ENCODE results near the gene UPB1. TPM values are rescaled to one million over a fixed set of nuclear protein-coding genes. Genes with fewer than 3 reads are reported as not detected.

The UPB1 gene
- total RNA-seq, 2 experiments from 2014 or later: 0.10 TPM; not detected in 1

DNA sequence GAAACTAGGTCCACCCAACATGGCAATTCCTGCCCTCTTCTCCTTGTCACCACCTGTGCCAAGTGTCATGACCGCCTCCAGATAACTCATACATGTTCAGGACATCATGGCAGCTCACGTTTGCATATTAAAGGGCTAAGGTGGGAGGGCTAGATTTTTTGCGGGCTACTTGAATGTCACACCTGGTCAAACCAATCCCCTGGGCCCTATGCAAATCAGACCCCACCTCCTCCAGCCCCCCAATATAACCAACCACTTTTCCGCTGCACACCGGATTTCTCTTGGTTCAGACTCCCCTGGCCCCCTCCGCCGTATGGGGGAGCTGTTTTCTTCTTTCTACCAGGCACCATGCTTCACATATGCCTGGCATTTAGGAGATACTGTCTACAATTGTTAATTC is 12.6 kb downstream of the UPB1 start:
- H3K9me3 Mint-ChIP-seq: no peaks in the 10 kb centered on the region
- H3K27me3 Mint-ChIP-seq (ENCODE audit: low read depth): no peaks in the 10 kb centered on the region
- no peaks in the 10 kb centered on the region for H3K36me3 Mint-ChIP-seq (ENCODE audit: low read depth)
- CTCF ChIA-PET: interaction anchor here (0.5 to 1.4 kb wide), 3 partner anchors 15 to 22 kb away, joined by 3 to 6 read pairs (median 6); no protein-coding TSS in a partner anchor
- no peak overlapping the region for H3K4me3 Mint-ChIP-seq
- H3K4me1 Mint-ChIP-seq (ENCODE audit: low read depth): peaks cover 17% of the 10 kb centered on the region
- intact Hi-C loops (cut with micrococcal nuclease): no loop called here
- no peak overlapping the region for H3K27ac Mint-ChIP-seq
- DNase-seq: no peak

DNA sequence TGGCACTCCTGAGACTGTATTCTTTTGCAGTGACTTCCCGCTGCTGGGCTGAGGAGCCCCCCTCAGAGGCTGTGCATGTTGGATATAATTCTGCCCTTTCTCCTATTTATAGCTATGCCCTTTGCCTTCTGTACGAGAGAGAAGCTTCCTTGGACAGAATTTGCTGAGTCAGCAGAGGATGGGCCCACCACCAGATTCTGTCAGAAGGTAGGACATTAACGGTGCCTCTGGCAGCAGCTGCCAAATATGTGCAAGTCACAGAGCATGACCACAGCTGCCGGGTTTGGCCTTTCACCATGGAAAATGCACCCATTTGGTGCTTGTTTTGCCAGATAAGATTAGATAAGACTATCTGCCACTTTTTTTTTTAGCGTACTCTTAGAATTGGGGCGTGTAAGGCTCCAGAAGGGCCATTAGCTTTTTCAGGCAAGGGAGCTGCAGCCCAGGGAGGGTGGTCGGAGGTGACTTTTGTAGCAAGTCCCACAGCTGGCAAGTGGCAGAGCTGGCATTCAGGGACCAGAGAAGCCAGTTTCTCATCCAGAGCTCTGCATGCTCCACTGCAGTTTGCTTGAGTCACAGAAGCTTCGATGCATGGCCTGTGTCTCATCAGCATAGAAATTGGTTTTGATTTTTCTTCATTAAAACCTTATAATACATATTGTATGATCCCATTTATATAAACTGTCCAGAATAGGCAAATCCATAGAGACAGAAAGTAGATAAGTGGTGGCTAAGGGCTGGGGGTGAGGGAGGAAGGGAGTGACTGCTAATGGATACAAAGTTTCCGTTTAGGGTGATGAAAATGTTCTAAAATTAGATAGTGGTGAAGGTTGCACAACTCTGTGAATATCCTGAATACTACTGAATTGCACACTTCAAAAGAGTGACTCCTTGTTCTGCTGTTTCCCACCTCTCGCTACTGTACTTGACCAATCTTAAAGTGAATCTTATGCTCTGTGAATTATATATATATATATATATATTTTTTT is 15.8 kb downstream of the UPB1 start:
- intact Hi-C loops (cut with micrococcal nuclease): no loop called here
- no peak for DNase-seq
- no peak overlapping the region for H3K4me3 Mint-ChIP-seq
- CTCF ChIA-PET: interaction anchor here (0.6 kb wide), 1 partner anchor 9 kb away, joined by 6 read pairs; no protein-coding TSS in a partner anchor
- no peaks in the 10 kb centered on the region for H3K27me3 Mint-ChIP-seq (ENCODE audit: low read depth)
- H3K4me1 Mint-ChIP-seq (ENCODE audit: low read depth): peaks cover 11% of the 10 kb centered on the region
- no peak overlapping the region for H3K27ac Mint-ChIP-seq
- no peaks in the 10 kb centered on the region for H3K36me3 Mint-ChIP-seq (ENCODE audit: low read depth)
- no peaks in the 10 kb centered on the region for H3K9me3 Mint-ChIP-seq

DNA sequence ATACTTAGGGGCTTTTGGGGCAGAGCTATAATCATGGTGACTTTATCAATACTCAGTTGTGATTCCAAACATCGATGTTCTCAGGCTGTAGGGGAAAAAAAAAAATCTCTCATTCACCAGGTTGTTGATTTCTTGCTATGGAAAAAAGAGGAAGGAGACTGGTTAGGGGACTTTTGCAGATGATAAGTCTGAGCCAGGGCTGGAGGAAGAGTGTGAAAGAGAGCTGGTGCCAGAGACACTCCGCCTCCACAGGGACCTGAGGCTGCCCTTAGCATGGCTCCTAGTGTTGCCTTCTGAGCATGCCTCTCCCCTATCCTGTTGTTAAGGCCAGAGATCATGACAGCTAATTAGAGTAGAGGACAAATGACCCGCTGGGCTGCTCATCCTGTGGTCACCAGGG is 16.9 kb downstream of the UPB1 start:
- intact Hi-C loops (cut with micrococcal nuclease): no loop called here
- H3K27ac Mint-ChIP-seq: no peak overlapping the region
- H3K27me3 Mint-ChIP-seq (ENCODE audit: low read depth): no peaks in the 10 kb centered on the region
- no peaks in the 10 kb centered on the region for H3K36me3 Mint-ChIP-seq (ENCODE audit: low read depth)
- no peak for DNase-seq
- H3K9me3 Mint-ChIP-seq: no peaks in the 10 kb centered on the region
- H3K4me1 Mint-ChIP-seq (ENCODE audit: low read depth): peaks cover 11% of the 10 kb centered on the region
- H3K4me3 Mint-ChIP-seq: no peak overlapping the region
- CTCF ChIA-PET: no interaction called here

DNA sequence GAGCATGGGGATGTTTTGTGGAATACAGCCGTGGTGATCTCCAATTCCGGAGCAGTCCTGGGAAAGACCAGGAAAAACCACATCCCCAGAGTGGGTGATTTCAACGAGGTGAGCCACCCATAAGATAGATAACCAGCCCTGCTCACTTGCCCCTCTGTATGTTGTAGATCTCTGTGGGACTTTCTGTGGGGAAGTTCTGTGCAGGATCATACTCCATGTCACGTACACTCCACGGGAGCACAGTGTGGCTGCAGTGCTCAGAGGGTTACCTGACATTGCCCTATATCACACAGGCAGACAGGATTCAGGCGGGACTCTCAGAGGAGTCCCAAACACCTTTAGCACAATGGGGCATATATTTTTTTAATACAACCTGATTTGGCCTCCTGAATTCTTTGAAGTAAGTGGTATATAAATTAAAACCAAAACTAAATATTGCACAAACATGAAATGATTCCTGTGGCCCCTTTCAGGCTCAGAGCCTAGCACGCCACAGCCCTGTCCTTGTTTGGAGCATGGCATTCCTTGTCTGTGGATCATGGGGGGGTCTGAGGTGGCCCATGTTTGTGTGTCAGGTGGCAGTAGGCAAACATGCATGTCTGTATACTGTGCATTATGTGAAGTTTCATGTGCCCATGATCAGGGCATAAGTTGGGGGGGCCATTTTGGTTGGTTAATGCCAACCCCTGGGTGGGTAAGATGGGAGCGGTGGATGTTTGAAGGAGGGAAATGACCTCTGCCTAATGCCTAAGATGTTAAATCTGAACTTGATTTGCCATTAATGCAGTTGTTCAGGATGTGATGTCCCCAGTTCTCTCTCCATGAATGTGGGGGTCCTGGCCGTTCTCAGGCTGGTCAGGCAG is 18.5 kb downstream of the UPB1 start:
- intact Hi-C loops (cut with micrococcal nuclease): no loop called here
- Mint-ChIP-seq H3K36me3 (ENCODE audit: low read depth) (no peaks in the 10 kb centered on the region), H3K4me3 (no peak overlapping the region), H3K4me1 (ENCODE audit: low read depth) (peaks cover 11% of the 10 kb centered on the region), H3K27me3 (ENCODE audit: low read depth) (no peaks in the 10 kb centered on the region), H3K27ac (no peak overlapping the region), H3K9me3 (no peaks in the 10 kb centered on the region)
- DNase-seq: no peak
- CTCF ChIA-PET: interaction anchor here (1.6 kb wide), 1 partner anchor 12 kb away, joined by 3 read pairs; no protein-coding TSS in a partner anchor

DNA sequence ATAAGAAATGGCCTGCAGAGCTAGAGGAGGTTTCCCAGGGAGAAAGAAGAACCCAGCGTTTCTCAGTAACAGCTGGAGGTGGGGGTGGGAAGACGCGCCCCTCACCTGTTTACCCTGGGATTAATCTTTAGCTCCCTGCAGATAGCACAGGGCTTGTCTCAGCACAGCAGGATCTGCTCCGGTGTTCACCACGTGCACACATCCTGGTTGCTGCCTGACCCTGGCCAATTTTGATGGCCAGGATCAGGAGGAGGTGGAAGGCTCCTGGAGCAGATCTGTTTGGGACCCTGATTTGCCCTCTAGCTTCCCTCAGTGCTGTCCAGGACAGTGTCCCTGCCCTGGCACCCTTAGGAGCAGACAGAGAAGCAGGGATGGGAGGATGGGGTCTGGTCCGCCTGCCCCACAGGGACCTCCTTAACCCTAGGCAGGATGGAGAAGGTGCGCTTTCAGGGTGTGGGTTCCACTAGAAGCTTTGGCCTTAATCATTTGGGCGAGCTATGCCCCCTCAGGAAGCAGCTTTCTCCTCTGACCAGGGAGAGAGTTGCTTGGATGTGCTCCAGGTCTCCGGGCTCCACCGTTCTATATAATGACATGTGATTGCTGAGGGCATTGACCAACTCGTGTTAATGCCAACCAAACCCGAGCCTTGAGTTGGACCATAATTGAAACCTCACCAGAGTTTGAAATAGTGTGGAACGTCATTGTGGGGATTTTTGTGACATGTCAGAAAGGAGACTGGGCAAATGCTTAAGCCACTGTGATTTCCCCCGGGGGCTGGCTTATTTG is 19.3 kb downstream of the UPB1 start:
- Mint-ChIP-seq H3K4me1 (ENCODE audit: low read depth) (peaks cover 11% of the 10 kb centered on the region), H3K4me3 (no peak overlapping the region), H3K27me3 (ENCODE audit: low read depth) (no peaks in the 10 kb centered on the region), H3K9me3 (no peaks in the 10 kb centered on the region), H3K36me3 (ENCODE audit: low read depth) (no peaks in the 10 kb centered on the region), H3K27ac (no peak overlapping the region)
- no peak for DNase-seq
- intact Hi-C loops (cut with micrococcal nuclease): no loop called here
- CTCF ChIA-PET: interaction anchor here (1.6 kb wide), 1 partner anchor 11 kb away, joined by 3 read pairs; no protein-coding TSS in a partner anchor

DNA sequence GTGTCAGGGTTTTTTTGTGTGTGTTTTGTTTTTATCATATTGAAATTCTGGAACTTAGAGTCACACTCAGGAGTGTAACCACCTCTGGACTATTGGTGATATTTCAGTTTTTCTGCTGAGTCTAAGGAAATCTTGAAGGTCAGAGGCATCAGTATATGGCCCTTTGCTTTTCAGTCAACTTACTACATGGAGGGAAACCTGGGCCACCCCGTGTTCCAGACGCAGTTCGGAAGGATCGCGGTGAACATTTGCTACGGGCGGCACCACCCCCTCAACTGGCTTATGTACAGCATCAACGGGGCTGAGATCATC is 19.9 kb downstream of the UPB1 start:
- peaks cover 11% of the 10 kb centered on the region for H3K4me1 Mint-ChIP-seq (ENCODE audit: low read depth)
- no peaks in the 10 kb centered on the region for H3K9me3 Mint-ChIP-seq
- no peak overlapping the region for H3K27ac Mint-ChIP-seq
- DNase-seq: no peak
- H3K27me3 Mint-ChIP-seq (ENCODE audit: low read depth): no peaks in the 10 kb centered on the region
- intact Hi-C loops (cut with micrococcal nuclease): no loop called here
- H3K36me3 Mint-ChIP-seq (ENCODE audit: low read depth): no peaks in the 10 kb centered on the region
- CTCF ChIA-PET: interaction anchor here (0.8 to 1.6 kb wide), 3 partner anchors 10 to 188 kb away, joined by 3 to 4 read pairs (median 3); no protein-coding TSS in a partner anchor
- H3K4me3 Mint-ChIP-seq: no peak overlapping the region

DNA sequence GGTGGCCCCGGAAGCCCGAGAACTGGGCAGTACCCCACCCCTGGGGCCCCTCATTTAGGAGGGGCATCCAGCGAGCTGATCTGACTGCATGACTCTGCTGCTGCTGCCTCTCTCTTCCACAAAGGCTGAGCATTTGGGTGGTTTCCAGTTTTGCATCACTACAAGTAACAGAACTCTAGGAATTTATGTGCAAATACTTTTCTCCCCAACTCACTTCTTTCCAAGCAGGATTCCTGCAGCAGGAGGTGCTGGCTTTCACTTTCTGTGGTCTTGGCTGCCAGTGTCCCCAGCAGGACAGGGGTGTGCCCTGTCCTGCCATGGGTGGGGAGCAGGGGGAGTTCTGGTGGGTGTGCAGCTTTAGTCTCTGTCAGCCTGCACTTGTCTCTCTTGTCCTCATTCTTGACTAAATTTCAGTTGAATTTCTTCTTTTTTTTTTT is 21.2 kb downstream of the UPB1 start:
- intact Hi-C loops (cut with micrococcal nuclease): no loop called here
- Mint-ChIP-seq H3K4me3 (no peak overlapping the region), H3K36me3 (ENCODE audit: low read depth) (no peaks in the 10 kb centered on the region), H3K9me3 (no peaks in the 10 kb centered on the region), H3K27me3 (ENCODE audit: low read depth) (no peaks in the 10 kb centered on the region), H3K27ac (no peak overlapping the region), H3K4me1 (ENCODE audit: low read depth) (peaks cover 6% of the 10 kb centered on the region)
- CTCF ChIA-PET: interaction anchor here (0.6 to 1.6 kb wide), 3 partner anchors 11 to 94 kb away, joined by 3 read pairs; no protein-coding TSS in a partner anchor
- no peak for DNase-seq

DNA sequence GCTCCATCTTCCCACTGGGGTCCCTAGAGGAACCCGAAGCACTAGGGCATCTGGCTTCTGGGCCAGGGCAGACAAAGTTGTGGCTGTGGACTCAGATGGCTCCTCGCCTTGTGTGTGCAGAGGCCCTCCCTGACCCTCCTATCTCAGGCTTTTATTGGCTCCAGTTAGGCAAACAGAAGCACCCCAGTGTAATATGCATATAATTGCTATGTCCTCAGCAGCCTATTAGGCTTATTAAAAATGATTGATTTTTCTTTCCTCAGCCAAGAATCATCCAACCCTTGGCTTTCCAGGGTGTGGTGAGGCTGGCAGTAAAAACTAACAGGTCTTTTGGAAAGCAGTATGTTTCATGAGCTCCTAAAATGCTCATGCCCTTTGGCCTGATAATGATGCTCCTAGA is 22.3 kb downstream of the UPB1 start:
- H3K27me3 Mint-ChIP-seq (ENCODE audit: low read depth): no peaks in the 10 kb centered on the region
- intact Hi-C loops (cut with micrococcal nuclease): no loop called here
- no peak overlapping the region for H3K27ac Mint-ChIP-seq
- no peaks in the 10 kb centered on the region for H3K36me3 Mint-ChIP-seq (ENCODE audit: low read depth)
- no peak overlapping the region for H3K4me3 Mint-ChIP-seq
- DNase-seq: no peak
- peaks cover 5% of the 10 kb centered on the region for H3K4me1 Mint-ChIP-seq (ENCODE audit: low read depth)
- no peaks in the 10 kb centered on the region for H3K9me3 Mint-ChIP-seq
- CTCF ChIA-PET: interaction anchor here (0.6 to 1.1 kb wide), 3 partner anchors 11 to 95 kb away, joined by 3 to 4 read pairs (median 4); no protein-coding TSS in a partner anchor

DNA sequence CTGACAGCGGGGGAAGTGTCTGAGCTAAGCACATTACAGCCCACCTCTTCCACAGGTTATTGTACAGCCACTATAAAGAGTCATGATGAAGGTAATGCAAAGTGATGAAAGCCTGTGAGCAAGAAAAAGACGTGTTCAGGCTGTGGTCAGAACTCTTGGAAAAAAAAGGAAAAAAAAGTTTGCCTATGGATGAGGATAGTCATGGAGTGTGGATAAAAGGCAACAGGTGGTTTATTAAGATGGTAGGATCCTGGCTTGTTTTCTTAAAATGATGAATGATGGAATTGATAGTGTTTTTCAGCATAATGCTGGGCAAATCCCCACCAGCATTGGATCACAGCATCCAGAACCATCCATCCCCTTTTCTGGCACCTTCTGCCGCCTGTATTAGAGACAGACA is 23.1 kb downstream of the UPB1 start:
- no peak overlapping the region for H3K27ac Mint-ChIP-seq
- intact Hi-C loops (cut with micrococcal nuclease): no loop called here
- no peaks in the 10 kb centered on the region for H3K9me3 Mint-ChIP-seq
- no peak overlapping the region for H3K4me3 Mint-ChIP-seq
- DNase-seq: no peak
- H3K36me3 Mint-ChIP-seq (ENCODE audit: low read depth): no peaks in the 10 kb centered on the region
- CTCF ChIA-PET: interaction anchor here (0.6 to 1.1 kb wide), 2 partner anchors 9 to 16 kb away, joined by 3 to 4 read pairs; no protein-coding TSS in a partner anchor
- peaks cover 5% of the 10 kb centered on the region for H3K4me1 Mint-ChIP-seq (ENCODE audit: low read depth)
- H3K27me3 Mint-ChIP-seq (ENCODE audit: low read depth): no peaks in the 10 kb centered on the region

DNA sequence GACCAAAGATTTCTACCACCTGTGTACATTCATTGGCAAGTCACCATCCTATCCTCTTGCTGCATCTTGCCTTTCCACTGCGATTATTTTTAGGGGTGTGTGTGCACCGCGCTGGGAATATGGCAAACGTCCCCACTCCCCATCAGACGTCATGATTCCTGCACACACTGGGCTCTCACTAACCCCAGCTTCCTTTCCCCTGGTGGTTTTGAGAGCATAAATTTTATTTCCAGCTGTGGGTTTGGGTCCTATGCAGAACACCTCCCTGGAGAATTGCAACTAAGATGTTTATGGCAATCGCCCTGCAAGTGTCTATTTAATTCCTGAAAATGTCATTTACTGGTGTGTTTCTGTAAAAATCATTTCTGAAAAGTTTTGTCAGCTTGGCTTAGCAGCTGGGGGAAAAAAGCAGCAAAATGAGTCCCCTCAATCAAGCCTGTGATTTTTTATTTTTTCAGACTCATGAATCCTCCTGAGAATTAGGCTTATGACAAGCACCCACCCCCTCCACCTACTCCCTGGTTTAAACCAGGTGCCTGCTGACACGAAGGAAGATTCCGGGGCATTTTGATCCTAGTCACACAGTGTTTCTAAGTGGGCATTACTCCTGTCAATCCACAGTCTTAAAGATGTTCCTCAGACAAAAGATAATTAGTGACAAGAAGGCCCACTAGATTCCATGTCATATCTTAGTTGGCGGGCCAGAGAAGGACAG is 23.8 kb downstream of the UPB1 start:
- no peak overlapping the region for H3K4me3 Mint-ChIP-seq
- H3K27ac Mint-ChIP-seq: no peak overlapping the region
- peaks cover 5% of the 10 kb centered on the region for H3K4me1 Mint-ChIP-seq (ENCODE audit: low read depth)
- CTCF ChIA-PET: interaction anchor here (0.6 to 1.1 kb wide), 3 partner anchors 9 to 278 kb away, joined by 3 read pairs; no protein-coding TSS in a partner anchor
- no peaks in the 10 kb centered on the region for H3K36me3 Mint-ChIP-seq (ENCODE audit: low read depth)
- intact Hi-C loops (cut with micrococcal nuclease): no loop called here
- no peaks in the 10 kb centered on the region for H3K27me3 Mint-ChIP-seq (ENCODE audit: low read depth)
- no peak for DNase-seq
- no peaks in the 10 kb centered on the region for H3K9me3 Mint-ChIP-seq

DNA sequence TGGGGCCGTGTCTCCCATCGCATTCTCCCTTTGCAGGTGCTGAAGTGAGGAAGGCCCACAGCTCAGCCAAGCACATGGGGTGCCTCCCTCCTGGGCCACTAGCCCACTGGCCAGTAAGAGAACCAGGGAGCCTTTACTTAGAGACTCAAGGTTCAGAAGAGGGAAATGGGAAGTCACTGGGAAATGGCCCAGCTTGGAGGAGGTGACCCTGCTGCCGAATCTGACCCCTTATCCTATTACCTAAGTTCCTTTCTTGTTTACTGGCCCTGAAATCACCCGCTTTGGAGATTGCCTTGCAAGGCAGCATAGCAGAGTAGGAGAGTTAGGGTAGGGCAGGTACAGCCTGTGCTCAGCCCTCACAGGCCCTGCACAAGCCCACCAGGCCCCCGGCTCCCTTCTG is 24.4 kb downstream of the UPB1 start:
- CTCF ChIA-PET: interaction anchor here (0.6 to 1.1 kb wide), 2 partner anchors 97 to 278 kb away, joined by 3 read pairs; no protein-coding TSS in a partner anchor
- no peak for DNase-seq
- intact Hi-C loops (cut with micrococcal nuclease): no loop called here
- Mint-ChIP-seq H3K4me1 (ENCODE audit: low read depth) (peaks cover 5% of the 10 kb centered on the region), H3K9me3 (no peaks in the 10 kb centered on the region), H3K27me3 (ENCODE audit: low read depth) (no peaks in the 10 kb centered on the region), H3K36me3 (ENCODE audit: low read depth) (no peaks in the 10 kb centered on the region), H3K4me3 (no peak overlapping the region), H3K27ac (no peak overlapping the region)

All from activated naive CD4-positive, alpha-beta T cell treated with anti-CD3 and anti-CD28 coated beads for 36 hours (primary cell).